Fibroblast of skin of left quadriceps (primary cell): Measurements from ENCODE around the gene MTNR1B.

Experiments used
- DNase-seq, 2 experiments: peaks; one replicate each; pipeline ENCODE4 v3.0.0-alpha.2; 2013; ENCODE audit warnings: low read depth in 2 of 2

The MTNR1B gene

GRCh38 chr11:92969634-92970347 is at the start of gene MTNR1B:
TSS of gene MTNR1B (plus strand) at chr11:92969651. CDS start at chr11:92969726, 75 bp downstream.
- DNase-seq = no peak

- DNase-seq = no peak
Measured at GRCh38 chr11:92920331-92920730, 49.1 kb upstream of the MTNR1B start.

- DNase-seq = no peak
Measured at GRCh38 chr11:92922731-92923130, 46.7 kb upstream of the MTNR1B start.

GRCh38 chr11:92929246-92929645 is 40.2 kb upstream of the MTNR1B start:
- DNase-seq = no peak

GRCh38 chr11:92929653-92930052 is 39.8 kb upstream of the MTNR1B start:
- DNase-seq = no peak

GRCh38 chr11:92931746-92932422 is 37.6 kb upstream of the MTNR1B start:
- DNase-seq = no peak

GRCh38 chr11:92939305-92939704 is 30.1 kb upstream of the MTNR1B start:
- DNase-seq = no peak

- peak; percentile 6 to 8 for DNase-seq
Measured at GRCh38 chr11:92941676-92942571, 27.5 kb upstream of the MTNR1B start.

- DNase-seq = no peak
Measured at GRCh38 chr11:92946707-92947106, 22.7 kb upstream of the MTNR1B start.

GRCh38 chr11:92948116-92948515 is 21.3 kb upstream of the MTNR1B start:
- DNase-seq = no peak

GRCh38 chr11:92954003-92954402 is 15.4 kb upstream of the MTNR1B start:
- DNase-seq = no peak

GRCh38 chr11:92955860-92956259 is 13.6 kb upstream of the MTNR1B start:
- DNase-seq = no peak

GRCh38 chr11:92960886-92961285 is 8.6 kb upstream of the MTNR1B start:
- DNase-seq = no peak

GRCh38 chr11:92962446-92962845 is 7.0 kb upstream of the MTNR1B start:
- DNase-seq = no peak

GRCh38 chr11:92964471-92964870 is 5.0 kb upstream of the MTNR1B start:
- DNase-seq = no peak

GRCh38 chr11:92965196-92965595 is 4.3 kb upstream of the MTNR1B start:
- no peak for DNase-seq

- DNase-seq = no peak
Measured at GRCh38 chr11:92967178-92967577, 2.3 kb upstream of the MTNR1B start.

GRCh38 chr11:92967867-92968266 is 1.6 kb upstream of the MTNR1B start:
- no peak for DNase-seq

- no peak for DNase-seq
Measured at GRCh38 chr11:92969293-92969633, 188 bp upstream of the MTNR1B start.

GRCh38 chr11:92972248-92972647 is 2.8 kb downstream of the MTNR1B start:
- DNase-seq = no peak

- no peak for DNase-seq
Measured at GRCh38 chr11:92975285-92975684, 5.8 kb downstream of the MTNR1B start.

GRCh38 chr11:92976681-92977080 is 7.2 kb downstream of the MTNR1B start:
- DNase-seq = no peak

- no peak for DNase-seq
Measured at GRCh38 chr11:92977401-92977800, 8.0 kb downstream of the MTNR1B start.
